HCT116 (cell line): ENCODE measurements around the gene OBP2B.

Source experiments
- CTCF ChIP-seq, 3 experiments: fragments of 200-600 bp in 1 of 3; sonication (generic) in 1 of 3; IDR thresholded peaks in 2 of 3; conservative IDR thresholded peaks in 1 of 3; 2 replicates each; pipeline ENCODE4 v1.5.1; 2012 to 2017; ENCODE audit warnings: low read depth in 2 of 3, low read length in 2 of 3, antibody characterized with exemption in 1 of 3, borderline replicate concordance in 1 of 3, control low read depth in 1 of 3, mild to moderate bottlenecking in 1 of 3, mixed read lengths in 1 of 3, mixed run types in 1 of 3, moderate library complexity in 1 of 3; ENCODE audit not compliant: insufficient read depth in 1 of 3
- EGR1 ChIP-seq: IDR thresholded peaks from 2 replicates; pipeline ENCODE4 v1.6.1; 2012; ENCODE audit warnings: low read depth
- EZH2 ChIP-seq: fragments of 200-600 bp; sonication (generic); IDR thresholded peaks from 2 replicates; pipeline ENCODE4 v1.6.1; 2017; ENCODE audit warnings: antibody characterized with exemption, mixed run types
- MAX ChIP-seq: IDR thresholded peaks from 2 replicates; pipeline ENCODE4 v1.6.1; 2012
- POLR2AphosphoS5 ChIP-seq: IDR thresholded peaks from 2 replicates; pipeline ENCODE4 v1.6.1; 2011; ENCODE audit warnings: mild to moderate bottlenecking, low read depth, low read length, moderate library complexity
- RAD21 ChIP-seq: IDR thresholded peaks from 2 replicates; pipeline ENCODE4 v1.6.1; 2012; ENCODE audit warnings: low read depth, mild to moderate bottlenecking
- SIN3A ChIP-seq: IDR thresholded peaks from 2 replicates; pipeline ENCODE4 v1.6.1; 2012; ENCODE audit warnings: low read depth

DNA sequence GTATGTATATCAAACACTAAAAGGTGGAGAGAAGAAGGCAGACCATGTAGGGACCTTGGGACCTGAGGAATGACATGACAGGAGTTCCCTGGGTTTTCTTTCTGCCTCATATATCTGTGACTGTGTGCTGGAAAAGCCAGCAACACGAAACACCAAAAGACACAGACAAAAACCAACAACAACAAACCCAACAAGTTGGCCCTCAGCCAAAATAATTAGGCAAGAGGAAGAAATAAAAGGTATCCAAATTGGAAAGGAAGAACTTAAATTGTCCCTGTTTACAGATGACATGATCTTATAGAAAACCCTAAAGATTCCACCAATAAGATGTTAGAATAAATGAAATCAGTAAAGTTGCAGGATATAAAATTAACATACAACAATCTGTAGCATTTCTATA lies 44.2 kb upstream of the OBP2B start:
- no peak for TF ChIP-seq CTCF (IDR thresholded peaks at IDR 0.05 in 2 of 3, conservative IDR thresholded peaks at IDR 0.05 in 1 of 3; ENCODE audit: borderline replicate concordance in 1 of 3, insufficient read depth in 1 of 3, low read depth in 2 of 3, low read length in 2 of 3)
- no peak for TF ChIP-seq SIN3A
- no peak for TF ChIP-seq EZH2
- no peak for TF ChIP-seq MAX
- TF ChIP-seq POLR2AphosphoS5 = no peak
- no peak for TF ChIP-seq EGR1
- no peak for TF ChIP-seq RAD21
